PC-3 (cell line): ENCODE measurements around the gene OCA2.

ENCODE experiments used
- EZH2 ChIP-seq: fragments of 300-600 bp; sonication (generic); IDR thresholded peaks from one replicate; pipeline ENCODE4 v1.6.1; 2017; ENCODE audit warnings: antibody characterized with exemption, mild to moderate bottlenecking, low read length; ENCODE audit not compliant: unreplicated experiment
- EZH2phosphoT487 ChIP-seq: fragments of 300-600 bp; sonication (generic); IDR thresholded peaks from 2 replicates; pipeline ENCODE4 v1.6.1; 2018; ENCODE audit warnings: mild to moderate bottlenecking, antibody characterized with exemption, low read length, borderline replicate concordance
- TF ChIP-seq, protein P1 (sequence below): fragments of 300-600 bp; sonication (generic); conservative IDR thresholded peaks from 2 replicates; pipeline ENCODE4 v1.5.1; 2017; ENCODE audit warnings: antibody characterized with exemption, low read depth, mild to moderate bottlenecking, low read length

DNA sequence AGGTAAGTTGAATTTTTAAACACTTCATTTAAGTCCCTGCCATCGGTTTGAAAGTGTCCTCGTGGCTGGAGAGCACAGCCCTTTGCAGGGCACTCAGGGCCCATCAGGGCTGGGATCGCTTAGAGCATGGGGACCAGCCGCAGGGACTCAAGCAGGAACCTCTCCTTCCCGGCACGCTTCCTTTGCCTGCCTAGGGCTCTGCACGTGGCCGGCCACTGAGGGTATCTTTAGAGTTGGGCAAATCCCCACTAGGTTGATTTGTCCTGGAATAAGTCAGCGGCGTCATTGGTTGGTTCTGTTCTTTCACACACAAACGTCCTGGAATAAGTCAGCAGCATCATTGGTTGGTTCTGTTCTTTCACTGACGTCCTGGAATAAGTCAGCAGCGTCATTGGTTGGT is 131.6 kb downstream of the OCA2 start:
- TF ChIP-seq, protein P1, sequence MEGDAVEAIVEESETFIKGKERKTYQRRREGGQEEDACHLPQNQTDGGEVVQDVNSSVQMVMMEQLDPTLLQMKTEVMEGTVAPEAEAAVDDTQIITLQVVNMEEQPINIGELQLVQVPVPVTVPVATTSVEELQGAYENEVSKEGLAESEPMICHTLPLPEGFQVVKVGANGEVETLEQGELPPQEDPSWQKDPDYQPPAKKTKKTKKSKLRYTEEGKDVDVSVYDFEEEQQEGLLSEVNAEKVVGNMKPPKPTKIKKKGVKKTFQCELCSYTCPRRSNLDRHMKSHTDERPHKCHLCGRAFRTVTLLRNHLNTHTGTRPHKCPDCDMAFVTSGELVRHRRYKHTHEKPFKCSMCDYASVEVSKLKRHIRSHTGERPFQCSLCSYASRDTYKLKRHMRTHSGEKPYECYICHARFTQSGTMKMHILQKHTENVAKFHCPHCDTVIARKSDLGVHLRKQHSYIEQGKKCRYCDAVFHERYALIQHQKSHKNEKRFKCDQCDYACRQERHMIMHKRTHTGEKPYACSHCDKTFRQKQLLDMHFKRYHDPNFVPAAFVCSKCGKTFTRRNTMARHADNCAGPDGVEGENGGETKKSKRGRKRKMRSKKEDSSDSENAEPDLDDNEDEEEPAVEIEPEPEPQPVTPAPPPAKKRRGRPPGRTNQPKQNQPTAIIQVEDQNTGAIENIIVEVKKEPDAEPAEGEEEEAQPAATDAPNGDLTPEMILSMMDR, result no peak
- TF ChIP-seq EZH2phosphoT487 (no peak), EZH2 (no peak)
